ENCODE data around the gene MYH11.
A peak's percentile ranks its signal among the peaks of the same experiment; 100 is the strongest.

MYH11 gene

GRCh38 chr16:15760129-15760528 lies 96.7 kb downstream of the MYH11 start:
- no peak overlapping the region for H2AFZ ChIP-seq (ENCODE audit: low read length)
- no peaks in the 10 kb centered on the region for H3K9me2 ChIP-seq (ENCODE audit: low read depth, low read length)
- no peaks in the 10 kb centered on the region for H4K20me1 ChIP-seq (ENCODE audit: insufficient read depth, low read length)
- no peak overlapping the region for H3K9ac ChIP-seq (ENCODE audit: low read length)
- no peaks in the 10 kb centered on the region for H3K79me2 ChIP-seq (ENCODE audit: insufficient read depth, low read length)
- no peaks in the 10 kb centered on the region for H3K27me3 ChIP-seq (ENCODE audit: insufficient read depth, low read length)
- no peaks in the 10 kb centered on the region for H3K4me1 ChIP-seq (ENCODE audit: insufficient read depth, low read length, severe bottlenecking)
- H3K9me3 ChIP-seq (ENCODE audit: low read length), result no peaks in the 10 kb centered on the region
- H3F3A ChIP-seq (ENCODE audit: insufficient read depth, low read length), result no peaks in the 10 kb centered on the region
- H3K36me3 ChIP-seq (ENCODE audit: insufficient read depth, low read length), result no peaks in the 10 kb centered on the region
- no peak overlapping the region for H3K4me3 ChIP-seq (ENCODE audit: low read depth, low read length, poor library complexity, severe bottlenecking)
- TF ChIP-seq CTCF (IDR thresholded peaks at IDR 0.05; ENCODE audit: low read length) (no peak), EZH2 (IDR thresholded peaks at IDR 0.05; ENCODE audit: borderline replicate concordance, low read length) (no peak)
- no peak overlapping the region for H3K27ac ChIP-seq (ENCODE audit: low read depth, low read length, poor library complexity, severe bottlenecking)
- H3K4me2 ChIP-seq (ENCODE audit: low read length), result no peak overlapping the region

GRCh38 chr16:15759070-15759469 lies 97.8 kb downstream of the MYH11 start:
- H3K27me3 ChIP-seq (ENCODE audit: insufficient read depth, low read length), result no peaks in the 10 kb centered on the region
- H3K9ac ChIP-seq (ENCODE audit: low read length), result no peak overlapping the region
- H3K4me1 ChIP-seq (ENCODE audit: insufficient read depth, low read length, severe bottlenecking), result no peaks in the 10 kb centered on the region
- no peaks in the 10 kb centered on the region for H4K20me1 ChIP-seq (ENCODE audit: insufficient read depth, low read length)
- TF ChIP-seq EZH2 (IDR thresholded peaks at IDR 0.05; ENCODE audit: borderline replicate concordance, low read length) (no peak), CTCF (IDR thresholded peaks at IDR 0.05; ENCODE audit: low read length) (no peak)
- H3K4me2 ChIP-seq (ENCODE audit: low read length), result no peak overlapping the region
- no peaks in the 10 kb centered on the region for H3K36me3 ChIP-seq (ENCODE audit: insufficient read depth, low read length)
- no peaks in the 10 kb centered on the region for H3F3A ChIP-seq (ENCODE audit: insufficient read depth, low read length)
- no peaks in the 10 kb centered on the region for H3K9me2 ChIP-seq (ENCODE audit: low read depth, low read length)
- no peak overlapping the region for H2AFZ ChIP-seq (ENCODE audit: low read length)
- no peaks in the 10 kb centered on the region for H3K79me2 ChIP-seq (ENCODE audit: insufficient read depth, low read length)
- H3K9me3 ChIP-seq (ENCODE audit: low read length), result no peaks in the 10 kb centered on the region
- H3K27ac ChIP-seq (ENCODE audit: low read depth, low read length, poor library complexity, severe bottlenecking), result no peak overlapping the region
- H3K4me3 ChIP-seq (ENCODE audit: low read depth, low read length, poor library complexity, severe bottlenecking), result no peak overlapping the region

- Histone ChIP-seq H3K36me3 (ENCODE audit: insufficient read depth, low read length) (no peaks in the 10 kb centered on the region), H3K79me2 (ENCODE audit: insufficient read depth, low read length) (no peaks in the 10 kb centered on the region), H4K20me1 (ENCODE audit: insufficient read depth, low read length) (no peaks in the 10 kb centered on the region), H3F3A (ENCODE audit: insufficient read depth, low read length) (no peaks in the 10 kb centered on the region), H3K27ac (ENCODE audit: low read depth, low read length, poor library complexity, severe bottlenecking) (no peak overlapping the region), H3K4me2 (ENCODE audit: low read length) (no peak overlapping the region), H3K9me3 (ENCODE audit: low read length) (no peaks in the 10 kb centered on the region), H3K9ac (ENCODE audit: low read length) (no peak overlapping the region), H2AFZ (ENCODE audit: low read length) (no peak overlapping the region), H3K4me3 (ENCODE audit: low read depth, low read length, poor library complexity, severe bottlenecking) (no peak overlapping the region), H3K4me1 (ENCODE audit: insufficient read depth, low read length, severe bottlenecking) (no peaks in the 10 kb centered on the region), H3K27me3 (ENCODE audit: insufficient read depth, low read length) (no peaks in the 10 kb centered on the region), H3K9me2 (ENCODE audit: low read depth, low read length) (no peaks in the 10 kb centered on the region)
- no peak for TF ChIP-seq EZH2 (IDR thresholded peaks at IDR 0.05; ENCODE audit: borderline replicate concordance, low read length)
- 0 out of 2 replicates have a peak, but pooled peaks have one; percentile 6 for TF ChIP-seq CTCF (IDR thresholded peaks at IDR 0.05; ENCODE audit: low read length)
These were observed 99.1 kb downstream of the MYH11 start for GRCh38 chr16:15757630-15758251.

Data from OCI-LY1 (cell line).